Sigmoid colon (tissue), 7 donors: ENCODE data around the gene UBTD1. TPM values are rescaled to one million over a fixed set of nuclear protein-coding genes. Genes with fewer than 3 reads are reported as not detected.

Experiments used
- DNase-seq: peaks from one replicate; pipeline ENCODE4 v3.0.0-alpha.2; 2019
- H3K27ac ChIP-seq, 4 donors: fragments of 200-600 bp; sonication (generic); one replicate each; pipeline ENCODE4 v1.5.1; 2016 to 2019; ENCODE audit warnings: mild to moderate bottlenecking in 1 of 4
- H3K27me3 ChIP-seq, 3 donors: fragments of 200-600 bp; sonication (generic); one replicate each; pipeline ENCODE4 v1.5.1; 2019; ENCODE audit warnings: mild to moderate bottlenecking in 1 of 3
- H3K36me3 ChIP-seq, 4 donors: fragments of 200-600 bp; sonication (generic); one replicate each; pipeline ENCODE4 v1.5.1; 2016 to 2019
- H3K4me1 ChIP-seq, 4 donors: fragments of 200-600 bp; sonication (generic); one replicate each; pipeline ENCODE4 v1.5.1; 2017 to 2019
- H3K4me3 ChIP-seq, 4 donors: fragments of 200-600 bp; sonication (generic); one replicate each; pipeline ENCODE4 v1.5.1; 2017 to 2019; ENCODE audit warnings: mild to moderate bottlenecking in 2 of 4, moderate library complexity in 1 of 4
- H3K9me3 ChIP-seq, 4 donors: fragments of 200-600 bp in 3 of 4; sonication (generic) in 3 of 4; one replicate each; pipeline versions ENCODE4 v1.5.1 to v1.6.1; 2013 to 2019
- EP300 ChIP-seq, 4 donors: sonication (generic); formaldehyde crosslinking; IDR thresholded peaks; one replicate each; pipeline ENCODE4 v1.6.1; 2017; ENCODE audit warnings: antibody characterized with exemption in 4 of 4
- POLR2A ChIP-seq, 2 donors: fragments of 450-650 bp; IDR thresholded peaks; one replicate each; pipeline ENCODE4 v1.6.1; 2016; ENCODE audit warnings: antibody characterized with exemption in 2 of 2, mild to moderate bottlenecking in 2 of 2, moderate library complexity in 2 of 2
- POLR2AphosphoS5 ChIP-seq, 4 donors: sonication (generic); formaldehyde crosslinking; IDR thresholded peaks; one replicate each; pipeline ENCODE4 v1.6.1; 2017; ENCODE audit warnings: antibody characterized with exemption in 4 of 4
- WGBS, 2 donors: extraction: QIAGEN DNeasy Blood & Tissue Kit; methylation state at CpG; one replicate each; pipeline ENCODE4 v1.1.7; 2013; 5-methylcytosine and 5-hydroxymethylcytosine counted together
- intact Hi-C: fragments of 100-400 bp; cut with DNase I; formaldehyde crosslinking; loops from one replicate; pipeline ENCODE4 v1.15.1; 2023
- polyA plus RNA-seq, 3 donors: library from polyadenylated mRNA; stranded (reverse); fragments of 200-250 nt; gene quantifications; one replicate each; pipeline ENCODE4 v1.2.3, GENCODE V29; 2013
- total RNA-seq, 4 donors: library from RNA; depleted of rRNA; stranded (reverse); fragments of >200 nt; gene quantifications; one replicate each; pipeline ENCODE4 v1.1.0, GENCODE V29; 2016
- TF ChIP-seq, protein P1 (sequence below), 4 experiments: fragments of 450-650 bp in 3 of 4; fragments of 200-600 bp in 1 of 4; IDR thresholded peaks; one replicate each; pipeline ENCODE4 v1.5.1; 2016 to 2019; ENCODE audit warnings: antibody characterized with exemption in 4 of 4, mild to moderate bottlenecking in 3 of 4, moderate library complexity in 2 of 4
- donor health status: healthy with polysubstance abuse.
- donor health status: Bipolar disorder and iron deficiency.
- donor health status: healthy.

UBTD1 gene
- total and polyA plus RNA-seq, 7 donors = 2.3 to 7.9 (median 5.9) TPM

DNA sequence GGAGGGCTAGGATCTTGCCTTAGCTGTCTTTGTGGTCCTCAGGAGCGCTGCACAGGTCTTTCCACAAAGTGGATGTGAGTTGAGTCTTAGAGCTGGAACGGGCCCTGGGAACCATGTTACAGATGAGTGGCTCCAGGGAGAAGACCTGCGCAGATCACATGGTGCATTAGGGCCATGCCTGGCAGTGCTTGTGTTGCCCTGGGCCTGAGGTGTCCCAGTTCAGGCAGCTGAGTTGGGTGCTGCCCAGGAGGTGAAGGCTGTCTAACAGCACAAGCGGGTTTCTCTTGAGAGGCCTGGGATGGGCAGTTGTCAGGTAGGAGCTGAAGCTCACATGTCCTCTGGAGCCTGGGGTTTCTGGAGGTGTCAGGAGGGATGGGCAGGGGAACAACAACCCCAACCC lies 40.1 kb downstream of the UBTD1 start:
- Histone ChIP-seq H3K27ac (peak overlapping the region in 1 of 4 donors; percentile 5), H3K27me3 (no peaks in the 10 kb centered on the region), H3K4me3 (no peak overlapping the region), H3K36me3 (no peaks in the 10 kb centered on the region), H3K4me1 (peaks cover 0 to 29% (median 28%) of the 10 kb centered on the region in 4 donors), H3K9me3 (no peaks in the 10 kb centered on the region)
- intact Hi-C loops = no loop called here
- no peak for TF ChIP-seq POLR2A (IDR thresholded peaks at IDR 0.05)
- no peak for TF ChIP-seq POLR2AphosphoS5 (IDR thresholded peaks at IDR 0.05)
- no peak for TF ChIP-seq EP300 (IDR thresholded peaks at IDR 0.05)
- TF ChIP-seq, protein P1, sequence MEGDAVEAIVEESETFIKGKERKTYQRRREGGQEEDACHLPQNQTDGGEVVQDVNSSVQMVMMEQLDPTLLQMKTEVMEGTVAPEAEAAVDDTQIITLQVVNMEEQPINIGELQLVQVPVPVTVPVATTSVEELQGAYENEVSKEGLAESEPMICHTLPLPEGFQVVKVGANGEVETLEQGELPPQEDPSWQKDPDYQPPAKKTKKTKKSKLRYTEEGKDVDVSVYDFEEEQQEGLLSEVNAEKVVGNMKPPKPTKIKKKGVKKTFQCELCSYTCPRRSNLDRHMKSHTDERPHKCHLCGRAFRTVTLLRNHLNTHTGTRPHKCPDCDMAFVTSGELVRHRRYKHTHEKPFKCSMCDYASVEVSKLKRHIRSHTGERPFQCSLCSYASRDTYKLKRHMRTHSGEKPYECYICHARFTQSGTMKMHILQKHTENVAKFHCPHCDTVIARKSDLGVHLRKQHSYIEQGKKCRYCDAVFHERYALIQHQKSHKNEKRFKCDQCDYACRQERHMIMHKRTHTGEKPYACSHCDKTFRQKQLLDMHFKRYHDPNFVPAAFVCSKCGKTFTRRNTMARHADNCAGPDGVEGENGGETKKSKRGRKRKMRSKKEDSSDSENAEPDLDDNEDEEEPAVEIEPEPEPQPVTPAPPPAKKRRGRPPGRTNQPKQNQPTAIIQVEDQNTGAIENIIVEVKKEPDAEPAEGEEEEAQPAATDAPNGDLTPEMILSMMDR (IDR thresholded peaks at IDR 0.05) = no peak
- WGBS, 2 donors = 96 to 98% methylated on average over 4 of the region's 4 CpGs
- peak; percentile 47 for DNase-seq

DNA sequence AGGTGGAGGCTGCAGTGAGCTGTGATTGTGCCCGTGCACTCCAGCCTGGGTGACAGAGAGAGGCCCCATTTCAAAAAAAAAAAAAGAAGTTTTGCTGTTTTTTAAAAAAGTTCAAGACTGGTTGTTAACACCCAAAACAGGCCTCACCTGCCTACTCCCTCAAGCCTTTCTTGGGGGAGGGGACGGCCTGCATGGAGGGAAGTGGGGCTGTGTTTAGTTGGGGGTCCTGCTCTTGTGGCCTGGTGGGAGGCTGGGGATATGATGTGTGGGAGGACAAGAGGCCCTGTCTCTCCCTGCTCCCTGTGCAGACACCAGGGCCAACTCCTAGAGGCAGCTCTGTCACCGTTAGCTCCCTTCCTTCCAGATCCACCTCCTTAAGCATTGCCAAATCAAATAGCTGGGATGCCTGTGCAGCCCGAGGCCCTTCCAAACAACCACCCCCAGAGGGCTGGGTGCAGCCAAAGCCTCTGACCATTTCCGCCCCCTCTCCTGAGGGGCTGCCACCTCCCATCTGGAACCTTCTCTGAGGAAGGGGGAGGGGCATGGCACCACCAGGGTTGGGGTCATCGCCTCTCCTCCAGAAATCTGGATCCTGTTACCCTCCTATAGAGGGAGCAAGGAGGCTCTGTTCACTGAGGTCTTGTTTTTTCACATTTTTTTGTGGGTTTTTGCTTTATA lies 40.9 kb downstream of the UBTD1 start:
- Histone ChIP-seq H3K27me3 (no peaks in the 10 kb centered on the region), H3K9me3 (no peaks in the 10 kb centered on the region), H3K36me3 (no peaks in the 10 kb centered on the region), H3K27ac (peak overlapping the region; percentile 3 to 88 (median 28)), H3K4me1 (peaks cover 0 to 30% (median 28%) of the 10 kb centered on the region in 4 donors), H3K4me3 (no peak overlapping the region)
- WGBS, 2 donors = 70 to 78% methylated on average over 6 of the region's 6 CpGs
- intact Hi-C loops = no loop called here
- peak; percentile 73 for DNase-seq
- no peak for TF ChIP-seq POLR2A (IDR thresholded peaks at IDR 0.05)
- TF ChIP-seq, protein P1 (IDR thresholded peaks at IDR 0.05) = no peak

DNA sequence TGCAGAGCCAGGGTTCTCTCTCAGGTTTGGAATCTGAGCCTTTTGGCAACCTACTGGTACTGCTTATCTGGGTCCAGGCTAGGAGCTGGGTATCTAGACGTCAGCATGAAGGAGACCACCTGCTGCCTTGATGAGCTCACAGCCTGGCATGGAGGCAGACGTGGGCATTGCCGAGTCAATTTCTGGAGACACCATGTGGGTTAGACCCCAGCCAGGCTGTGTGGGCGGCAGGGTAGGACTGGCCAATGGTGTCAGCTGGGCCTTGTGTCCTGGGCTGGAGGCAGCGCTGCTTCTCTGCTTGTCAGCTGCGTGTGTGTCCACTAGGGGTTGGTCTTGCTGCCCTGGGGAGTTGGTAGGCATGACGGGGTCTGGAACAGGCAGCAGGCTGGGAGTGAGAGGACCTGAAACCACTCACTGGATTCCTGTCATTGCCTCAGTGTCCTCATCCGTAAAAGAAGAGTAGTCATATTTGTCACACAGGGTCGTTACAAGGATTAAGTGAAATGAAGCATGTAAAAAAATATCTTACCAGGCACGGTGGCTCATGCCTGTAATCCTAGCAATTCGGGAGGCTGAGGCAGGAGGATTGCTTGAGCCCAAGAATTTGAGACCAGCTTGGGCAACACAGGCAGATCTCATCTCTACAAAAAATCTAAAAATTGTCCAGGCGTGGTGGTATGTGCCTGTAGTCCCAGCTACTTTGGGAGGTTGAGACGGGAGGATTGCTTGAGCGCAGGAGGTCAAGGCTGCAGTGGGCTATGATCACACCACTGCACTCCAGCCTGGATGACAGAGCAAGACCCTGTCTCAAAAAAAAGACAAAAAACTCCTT lies 42.2 kb downstream of the UBTD1 start:
- H3K27ac ChIP-seq = peak overlapping the region in 3 of 4 donors; percentile 18 to 88 (median 82)
- no peaks in the 10 kb centered on the region for H3K27me3 ChIP-seq
- no peaks in the 10 kb centered on the region for H3K36me3 ChIP-seq
- no peak overlapping the region for H3K4me3 ChIP-seq
- intact Hi-C loops = no loop called here
- H3K9me3 ChIP-seq = no peaks in the 10 kb centered on the region
- DNase-seq = peak; percentile 56
- H3K4me1 ChIP-seq = peaks cover 0 to 30% (median 28%) of the 10 kb centered on the region in 4 donors
- TF ChIP-seq EP300 (IDR thresholded peaks at IDR 0.05) (no peak), POLR2AphosphoS5 (IDR thresholded peaks at IDR 0.05) (no peak), POLR2A (IDR thresholded peaks at IDR 0.05) (no peak)
- TF ChIP-seq, protein P1 (IDR thresholded peaks at IDR 0.05) = no peak
- 93% methylated on average over 14 of the region's 14 CpGs for WGBS, 2 donors

DNA sequence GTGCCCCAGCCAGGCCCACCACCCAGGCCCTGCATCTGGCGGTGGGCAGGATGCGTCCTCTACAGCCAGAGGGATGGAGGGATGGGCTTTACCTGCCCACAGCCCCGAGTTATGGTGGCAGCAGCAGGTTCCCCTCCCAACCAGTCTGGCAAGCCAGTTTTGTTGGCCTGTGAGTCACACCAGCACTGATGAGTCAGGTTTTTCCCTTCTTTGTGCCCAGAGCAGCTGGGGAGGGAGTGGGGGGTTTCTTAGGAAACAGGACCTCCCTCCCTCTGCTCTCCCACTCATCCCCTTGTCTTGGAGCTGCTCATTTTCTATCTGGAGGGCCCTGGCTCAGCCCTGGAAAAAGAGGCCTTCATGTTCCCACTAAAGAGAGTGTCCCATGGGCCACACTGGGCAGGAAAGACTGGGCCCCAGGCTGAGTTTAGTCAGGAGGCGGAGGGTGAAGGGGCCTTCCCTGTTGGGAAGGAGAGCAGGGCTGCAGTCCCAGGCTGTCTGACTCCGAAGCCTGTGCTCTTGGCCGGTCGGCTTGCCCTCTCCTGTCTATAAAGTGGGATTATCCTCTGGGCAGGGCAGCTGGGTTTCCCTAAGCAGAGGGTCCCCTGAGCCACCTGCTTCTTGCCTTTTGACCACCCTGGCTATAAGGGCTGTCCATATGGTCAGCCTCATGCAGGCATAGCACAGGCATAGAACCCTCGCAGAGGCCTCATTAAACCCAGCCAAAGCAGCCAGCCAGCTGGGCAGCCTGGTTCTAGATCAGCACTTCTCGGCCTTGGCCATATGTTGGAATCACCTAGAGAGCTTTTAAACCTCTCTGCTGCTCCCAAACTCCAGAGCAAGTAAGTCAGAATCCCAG lies 43.7 kb downstream of the UBTD1 start:
- no peaks in the 10 kb centered on the region for H3K36me3 ChIP-seq
- peak; percentile 91 for DNase-seq
- no peaks in the 10 kb centered on the region for H3K9me3 ChIP-seq
- WGBS, 2 donors = 75 to 77% methylated on average over 9 of the region's 9 CpGs
- intact Hi-C loops = no loop called here
- H3K4me1 ChIP-seq = peaks cover 0 to 36% (median 32%) of the 10 kb centered on the region in 4 donors
- H3K27me3 ChIP-seq = no peaks in the 10 kb centered on the region
- peak overlapping the region; percentile 77 to 88 (median 81) for H3K27ac ChIP-seq
- H3K4me3 ChIP-seq = no peak overlapping the region
- TF ChIP-seq, protein P1 (IDR thresholded peaks at IDR 0.05) = no peak
- no peak for TF ChIP-seq EP300 (IDR thresholded peaks at IDR 0.05)
- TF ChIP-seq POLR2A (IDR thresholded peaks at IDR 0.05) = no peak
- peak; percentile 60 to 65 (median 62) for TF ChIP-seq POLR2AphosphoS5 (IDR thresholded peaks at IDR 0.05)
